Naive B cell (primary cell): Measurements from ENCODE around the gene WARS2. TPM values are rescaled to one million over a fixed set of nuclear protein-coding genes. Genes with fewer than 3 reads are reported as not detected.
A peak's percentile ranks its signal among the peaks of the same experiment; 100 is the strongest.
"Not testable (repeated sequence)": the region's sequence is repeated elsewhere in the genome, so short reads cannot be mapped to it uniquely, and the experiment has no call there.

Experiments
- ATAC-seq, 2 donors: fragments of 150-1000 bp; cut with Tn5 transposase; 2 replicates each; pipeline ENCODE4 v1.10.0; 2021; ENCODE audit warnings: low read depth in 2 of 2, mild to moderate bottlenecking in 2 of 2, moderate library complexity in 2 of 2
- DNase-seq: peaks from one replicate; pipeline ENCODE4 v3.0.0; 2022
- H3K27ac Mint-ChIP-seq, 6 donors: one replicate each; pipeline ENCODE4 v1.8.0; 2020 to 2022; ENCODE audit warnings: mild to moderate bottlenecking in 6 of 6, mixed read lengths in 6 of 6, moderate library complexity in 5 of 6, inconsistent platforms in 2 of 6
- H3K27me3 Mint-ChIP-seq, 3 donors: one replicate each; pipeline ENCODE4 v1.8.0; 2021 to 2022; ENCODE audit warnings: mixed read lengths in 3 of 3, mild to moderate bottlenecking in 1 of 3
- H3K36me3 Mint-ChIP-seq, 2 donors: one replicate each; pipeline ENCODE4 v1.8.0; 2020 to 2022; ENCODE audit warnings: mixed read lengths in 2 of 2, inconsistent platforms in 1 of 2, mild to moderate bottlenecking in 1 of 2
- H3K4me1 Mint-ChIP-seq, 3 donors: one replicate each; pipeline ENCODE4 v1.8.0; 2020 to 2022; ENCODE audit warnings: mixed read lengths in 3 of 3, inconsistent platforms in 1 of 3, mild to moderate bottlenecking in 1 of 3, moderate library complexity in 1 of 3
- H3K4me3 Mint-ChIP-seq, 8 donors: one replicate each; pipeline ENCODE4 v1.8.0; 2020 to 2022; ENCODE audit warnings: mild to moderate bottlenecking in 8 of 8, mixed read lengths in 8 of 8, moderate library complexity in 8 of 8, inconsistent platforms in 2 of 8
- H3K9me3 Mint-ChIP-seq, 7 donors: one replicate each; pipeline ENCODE4 v1.8.0; 2020 to 2022; ENCODE audit warnings: mixed read lengths in 7 of 7, mild to moderate bottlenecking in 5 of 7, inconsistent platforms in 2 of 7, moderate library complexity in 1 of 7
- polyA plus RNA-seq, 6 donors: library from polyadenylated mRNA; unstranded; fragments of 300-500 nt; fragmentation: Illumina TruSeq; gene quantifications; one replicate each; pipeline ENCODE4 v1.2.3, GENCODE V29; 2021; ENCODE audit warnings: low read depth in 6 of 6

Gene WARS2
- polyA plus RNA-seq, result 10 to 100 TPM in 5 of 6 donors, 1 to 10 TPM in 1; 6.2 to 21.3 (median 19.1) TPM

DNA sequence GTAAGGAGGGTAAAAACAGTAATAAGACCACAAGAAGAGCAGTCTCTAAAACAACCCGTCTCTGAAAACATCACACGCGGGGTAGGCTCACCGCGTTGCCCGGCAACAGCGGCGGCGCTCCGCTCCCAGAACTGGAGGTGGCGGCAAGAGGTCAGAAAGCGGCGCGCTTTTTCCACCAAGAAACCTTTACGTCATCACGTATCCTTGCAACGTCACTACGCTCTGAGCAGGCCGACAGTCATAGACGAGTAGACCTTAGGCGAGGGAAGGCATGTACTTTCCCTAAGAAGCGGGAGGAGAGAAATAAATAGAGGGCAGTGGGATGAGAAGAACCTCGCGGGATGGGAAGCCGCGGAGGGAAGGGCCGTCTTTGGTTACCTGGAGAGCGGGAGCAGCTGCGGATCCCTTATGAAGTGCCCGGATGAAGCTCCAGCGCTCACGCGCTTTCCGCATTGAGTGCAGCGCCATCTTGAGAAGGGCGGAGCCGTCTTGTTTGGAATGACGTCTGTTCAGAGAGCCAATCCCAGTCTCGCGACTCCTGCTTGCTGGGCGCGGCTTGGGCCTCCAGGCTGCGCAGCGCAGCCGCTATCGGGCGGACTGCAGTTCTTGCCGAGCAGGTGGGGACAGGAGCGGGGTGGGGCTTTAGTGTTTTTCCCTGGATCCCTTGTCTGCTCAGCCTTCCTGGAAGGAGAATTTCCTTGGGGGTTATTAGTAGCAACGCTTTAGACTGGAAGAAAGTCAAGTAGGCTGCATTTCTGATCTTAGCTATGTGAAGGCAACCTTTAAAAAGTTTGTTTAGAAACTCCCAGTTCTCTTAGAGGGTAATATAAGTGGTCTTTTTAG is at the start of gene WARS2:
Gene WARS2 (minus strand): TSS at position 477 of the 843 bp plus-strand sequence. CDS start 9 bp downstream, at position 468.
- Mint-ChIP-seq H3K36me3 (no peaks in the 10 kb centered on the region), H3K9me3 (no peaks in the 10 kb centered on the region), H3K4me3 (no peak within 1 kb of the TSS)

GRCh38 chr1:119188926-119189325 is 48.5 kb upstream of the WARS2 start:
- Mint-ChIP-seq H3K27ac (no peak overlapping the region), H3K4me1 (no peaks in the 10 kb centered on the region), H3K36me3 (peaks cover 29 to 32% of the 10 kb centered on the region in 2 donors), H3K9me3 (peaks cover 0 to 28% (median 12%) of the 10 kb centered on the region in 7 donors), H3K27me3 (no peaks in the 10 kb centered on the region), H3K4me3 (peak overlapping the region in 1 of 8 donors; percentile 64)
- ATAC-seq (no peak), DNase-seq (no peak)

More for the DNA sequence above, at the start of gene WARS2:
- ATAC-seq, result peak; percentile 83
- peak within 1 kb of the TSS in 1 of 6 donors; percentile 31 for H3K27ac Mint-ChIP-seq
- H3K4me1 Mint-ChIP-seq, result peaks cover 3 to 10% (median 4%) of the 10 kb centered on the region in 3 donors
- no peaks in the 10 kb centered on the region for H3K27me3 Mint-ChIP-seq
- DNase-seq, result peak; percentile 95

DNA sequence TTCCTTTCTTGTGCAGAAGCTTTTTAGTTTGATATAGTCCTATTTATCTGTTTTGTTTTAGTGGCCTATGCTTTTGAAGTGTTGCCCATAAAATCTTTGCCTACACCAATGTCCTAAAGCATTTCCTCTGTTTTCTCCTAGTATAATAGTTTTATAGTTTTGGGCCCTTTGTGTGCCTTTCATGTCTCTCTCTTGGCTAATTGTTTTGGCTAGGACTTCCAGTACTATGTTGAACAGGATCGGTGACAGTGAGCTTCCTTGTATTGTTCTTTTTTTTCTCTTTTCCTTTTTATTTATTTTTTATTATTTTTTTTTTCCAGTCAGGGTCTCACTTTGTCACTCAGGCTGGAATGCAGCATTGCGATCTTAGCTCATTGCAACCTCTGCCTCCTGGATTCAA is 47.0 kb upstream of the WARS2 start:
- no peak overlapping the region for H3K4me3 Mint-ChIP-seq
- H3K36me3 Mint-ChIP-seq, result peaks cover 29 to 32% of the 10 kb centered on the region in 2 donors
- no peak for ATAC-seq
- H3K27ac Mint-ChIP-seq, result no peak overlapping the region
- no peaks in the 10 kb centered on the region for H3K27me3 Mint-ChIP-seq
- H3K9me3 Mint-ChIP-seq, result peaks cover 0 to 28% (median 12%) of the 10 kb centered on the region in 7 donors
- no peaks in the 10 kb centered on the region for H3K4me1 Mint-ChIP-seq
- DNase-seq, result no peak

DNA sequence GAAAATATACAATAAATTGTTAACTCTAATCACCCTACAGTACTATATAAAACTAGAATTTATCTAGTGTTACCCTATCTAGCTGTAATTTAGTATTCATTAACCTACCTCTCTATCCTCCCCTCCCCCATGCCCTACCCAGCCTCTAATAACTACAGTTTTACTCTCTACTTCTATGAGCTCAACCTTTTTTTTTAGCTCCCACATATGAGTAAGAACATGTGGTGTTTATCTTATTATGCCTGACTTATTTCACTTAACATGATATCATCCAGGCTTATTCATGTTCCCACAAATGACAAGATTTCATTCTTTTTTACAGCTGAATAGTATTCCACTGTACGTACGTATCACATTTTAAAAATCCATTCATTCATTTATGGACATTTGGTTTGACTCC is 46.0 kb upstream of the WARS2 start:
- Mint-ChIP-seq H3K4me1 (no peaks in the 10 kb centered on the region), H3K36me3 (peaks cover 29 to 32% of the 10 kb centered on the region in 2 donors), H3K27ac (no peak overlapping the region), H3K4me3 (no peak overlapping the region), H3K9me3 (peaks cover 0 to 28% (median 12%) of the 10 kb centered on the region in 7 donors), H3K27me3 (no peaks in the 10 kb centered on the region)
- DNase-seq (no peak), ATAC-seq (no peak)

DNA sequence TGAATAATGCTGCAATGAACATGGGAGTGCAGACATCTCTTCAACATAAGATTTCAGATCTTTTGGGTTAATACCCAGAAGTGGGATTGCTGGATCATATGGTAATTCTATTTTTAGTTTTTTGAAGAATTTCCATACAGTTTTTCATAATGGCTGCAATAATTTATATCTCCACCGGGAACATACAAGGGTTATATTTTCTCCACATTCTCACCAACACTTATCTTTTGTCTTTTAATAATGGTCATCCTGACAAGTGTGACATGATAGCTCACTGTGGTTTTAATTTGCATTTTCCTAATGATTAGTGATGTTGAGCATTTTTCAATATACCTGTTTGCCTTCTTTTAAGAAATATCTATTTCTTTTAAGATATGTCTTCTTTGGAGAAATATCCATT is 44.5 kb upstream of the WARS2 start:
- DNase-seq, result no peak
- no peaks in the 10 kb centered on the region for H3K4me1 Mint-ChIP-seq
- H3K36me3 Mint-ChIP-seq, result peaks cover 28 to 29% of the 10 kb centered on the region in 2 donors
- H3K27me3 Mint-ChIP-seq, result no peaks in the 10 kb centered on the region
- peak overlapping the region in 2 of 6 donors; percentile 5 to 65 for H3K27ac Mint-ChIP-seq
- peaks cover 0 to 28% (median 10%) of the 10 kb centered on the region in 7 donors for H3K9me3 Mint-ChIP-seq
- no peak overlapping the region for H3K4me3 Mint-ChIP-seq
- no peak for ATAC-seq

DNA sequence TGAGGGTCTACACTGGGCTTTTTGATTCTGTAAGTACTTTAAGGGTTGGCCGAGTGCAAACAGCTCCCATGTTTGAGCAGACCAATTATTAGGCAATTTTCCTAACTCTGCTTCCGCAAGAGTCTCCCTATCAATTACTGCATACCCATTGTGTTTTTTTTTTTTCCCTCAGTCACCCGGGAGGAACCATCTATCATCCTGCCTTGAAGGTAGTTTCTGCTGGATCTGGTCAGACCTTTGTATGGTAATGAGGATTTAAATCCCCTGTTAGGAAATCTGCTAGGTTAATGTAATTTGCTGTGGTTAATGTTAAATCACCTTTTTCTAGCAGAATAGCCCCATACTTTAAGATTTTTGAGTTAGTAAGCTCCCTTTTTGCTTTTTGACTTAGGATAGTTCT is 40.8 kb upstream of the WARS2 start:
- peaks cover 12 to 24% of the 10 kb centered on the region in 2 donors for H3K36me3 Mint-ChIP-seq
- ATAC-seq (no peak), DNase-seq (no peak)
- H3K4me3 Mint-ChIP-seq, result no peak overlapping the region
- H3K4me1 Mint-ChIP-seq, result no peaks in the 10 kb centered on the region
- H3K27ac Mint-ChIP-seq, result no peak overlapping the region
- no peaks in the 10 kb centered on the region for H3K27me3 Mint-ChIP-seq
- peaks cover 3 to 19% (median 8%) of the 10 kb centered on the region in 7 donors for H3K9me3 Mint-ChIP-seq

- no peak overlapping the region for H3K27ac Mint-ChIP-seq
- no peak overlapping the region for H3K4me3 Mint-ChIP-seq
- no peak for ATAC-seq
- H3K9me3 Mint-ChIP-seq, result peaks cover 3 to 19% (median 8%) of the 10 kb centered on the region in 7 donors
- no peaks in the 10 kb centered on the region for H3K4me1 Mint-ChIP-seq
- peaks cover 24 to 27% of the 10 kb centered on the region in 2 donors for H3K36me3 Mint-ChIP-seq
- H3K27me3 Mint-ChIP-seq, result no peaks in the 10 kb centered on the region
- no peak for DNase-seq
Observed at GRCh38 chr1:119179051-119179450, 38.6 kb upstream of the WARS2 start.

- peaks cover 35 to 56% of the 10 kb centered on the region in 2 donors for H3K36me3 Mint-ChIP-seq
- H3K4me3 Mint-ChIP-seq, H3K4me1 Mint-ChIP-seq, H3K9me3 Mint-ChIP-seq, ATAC-seq, DNase-seq, H3K27me3 Mint-ChIP-seq: not testable (repeated sequence)
- peak overlapping the region in 1 of 6 donors; percentile 16 for H3K27ac Mint-ChIP-seq
Observed at GRCh38 chr1:119172927-119173326, 32.5 kb upstream of the WARS2 start.

GRCh38 chr1:119171381-119172010 is 31.0 kb upstream of the WARS2 start:
- H3K4me1 Mint-ChIP-seq, DNase-seq, H3K9me3 Mint-ChIP-seq, H3K27me3 Mint-ChIP-seq, ATAC-seq, H3K27ac Mint-ChIP-seq, H3K4me3 Mint-ChIP-seq: not testable (repeated sequence)
- peaks cover 27 to 63% of the 10 kb centered on the region in 2 donors for H3K36me3 Mint-ChIP-seq

- H3K4me3 Mint-ChIP-seq, result no peak overlapping the region
- no peak for DNase-seq
- H3K4me1 Mint-ChIP-seq, result no peaks in the 10 kb centered on the region
- peaks cover 0 to 4% (median 0%) of the 10 kb centered on the region in 7 donors for H3K9me3 Mint-ChIP-seq
- H3K27ac Mint-ChIP-seq, result peak overlapping the region in 1 of 6 donors; percentile 82
- H3K36me3 Mint-ChIP-seq, result peaks cover 21 to 50% of the 10 kb centered on the region in 2 donors
- ATAC-seq, result no peak
- no peaks in the 10 kb centered on the region for H3K27me3 Mint-ChIP-seq
Observed at GRCh38 chr1:119163396-119163795, 22.9 kb upstream of the WARS2 start.

DNA sequence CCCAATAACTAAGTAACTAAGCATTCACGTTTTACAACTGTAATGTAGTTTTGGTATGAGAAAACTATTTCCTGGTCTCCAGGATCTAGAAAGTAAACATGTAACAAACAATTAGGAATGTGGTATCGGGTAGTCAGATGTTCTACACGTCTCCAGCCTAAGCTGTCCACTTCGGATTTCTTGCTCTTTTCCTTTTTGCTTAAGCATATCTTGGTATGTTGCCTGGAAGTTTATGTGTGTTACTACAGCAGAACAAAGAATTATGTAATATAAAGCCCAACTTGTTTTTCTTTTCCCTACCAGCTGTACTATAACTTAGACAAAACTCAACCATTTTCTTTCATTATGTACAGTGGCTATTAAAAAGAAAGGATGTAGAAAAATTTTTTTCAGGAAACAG is 20.4 kb upstream of the WARS2 start:
- Mint-ChIP-seq H3K27ac (no peak overlapping the region), H3K36me3 (peaks cover 25 to 42% of the 10 kb centered on the region in 2 donors), H3K9me3 (peaks cover 0 to 3% (median under 1%) of the 10 kb centered on the region in 7 donors), H3K27me3 (no peaks in the 10 kb centered on the region), H3K4me1 (peaks cover 0 to 3% (median 2%) of the 10 kb centered on the region in 3 donors), H3K4me3 (no peak overlapping the region)
- no peak for ATAC-seq
- no peak for DNase-seq

DNA sequence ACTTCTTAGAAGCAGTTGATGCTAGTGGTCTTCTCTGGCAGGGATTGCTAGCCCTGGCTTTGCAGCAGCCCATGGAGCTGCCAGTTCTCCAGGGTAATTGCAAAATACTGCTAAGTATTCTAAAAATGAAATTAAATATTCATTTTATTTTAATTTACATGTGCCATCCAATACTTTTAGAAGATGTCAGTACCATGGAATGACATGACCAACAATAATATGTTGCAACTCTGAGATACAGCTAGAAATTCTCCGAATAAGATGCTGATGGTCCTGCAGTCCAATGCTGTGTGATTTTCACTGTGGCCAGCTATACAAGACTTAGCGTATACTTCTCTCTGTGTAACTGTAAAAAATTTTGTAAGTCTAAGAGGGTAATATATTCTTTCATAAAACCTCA is 20.0 kb upstream of the WARS2 start:
- no peak overlapping the region for H3K4me3 Mint-ChIP-seq

DNA sequence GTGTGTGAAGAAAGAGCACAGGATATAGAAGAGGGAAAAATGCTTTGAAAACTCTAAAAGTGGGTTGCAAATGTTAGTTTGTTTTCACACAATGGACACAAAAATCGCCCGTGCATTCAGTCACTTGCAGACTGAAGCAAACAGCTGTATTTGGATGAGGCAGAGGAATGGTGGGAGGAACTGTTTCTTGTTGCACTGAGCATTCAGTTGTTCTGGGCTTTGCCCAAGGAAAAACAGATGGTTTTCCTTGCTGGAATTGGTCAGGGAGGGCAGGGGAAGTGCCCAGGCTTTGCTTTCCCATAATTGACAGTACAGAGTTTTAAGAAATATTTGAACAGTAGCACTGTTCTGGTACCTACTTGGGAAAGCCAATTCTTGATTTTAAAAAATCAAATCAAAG is 19.5 kb upstream of the WARS2 start:
- no peak overlapping the region for H3K4me3 Mint-ChIP-seq
- no peak for DNase-seq
- H3K36me3 Mint-ChIP-seq, result peaks cover 32 to 51% of the 10 kb centered on the region in 2 donors
- no peak overlapping the region for H3K27ac Mint-ChIP-seq
- peaks cover 0 to 6% (median 4%) of the 10 kb centered on the region in 3 donors for H3K4me1 Mint-ChIP-seq
- H3K27me3 Mint-ChIP-seq, result no peaks in the 10 kb centered on the region
- H3K9me3 Mint-ChIP-seq, result peaks cover 0 to 9% (median 3%) of the 10 kb centered on the region in 7 donors
- ATAC-seq, result no peak

More for the DNA sequence above, 20.0 kb upstream of the WARS2 start:
- ATAC-seq, result no peak
- Mint-ChIP-seq H3K27me3 (no peaks in the 10 kb centered on the region), H3K4me1 (peaks cover 0 to 6% (median 4%) of the 10 kb centered on the region in 3 donors), H3K9me3 (peaks cover 0 to 7% (median 2%) of the 10 kb centered on the region in 7 donors), H3K36me3 (peaks cover 29 to 47% of the 10 kb centered on the region in 2 donors), H3K27ac (no peak overlapping the region)
- DNase-seq, result no peak
